ENCODE data around the gene GCNT2.

DNA sequence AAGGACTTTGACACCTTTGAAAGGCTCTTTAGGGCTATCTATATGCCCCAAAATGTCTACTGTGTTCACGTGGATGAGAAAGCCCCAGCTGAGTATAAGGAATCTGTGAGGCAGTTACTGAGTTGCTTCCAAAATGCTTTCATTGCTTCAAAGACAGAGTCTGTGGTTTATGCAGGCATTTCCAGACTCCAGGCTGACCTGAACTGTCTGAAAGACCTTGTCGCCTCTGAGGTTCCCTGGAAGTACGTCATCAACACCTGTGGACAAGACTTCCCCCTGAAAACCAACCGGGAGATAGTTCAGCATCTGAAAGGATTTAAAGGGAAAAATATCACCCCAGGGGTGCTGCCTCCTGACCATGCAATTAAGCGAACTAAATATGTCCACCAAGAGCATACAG is 65.2 kb downstream of the GCNT2 start:
- TF ChIP-seq POLR2A (IDR thresholded peaks at IDR 0.05): no peak
- TF ChIP-seq, protein P1, sequence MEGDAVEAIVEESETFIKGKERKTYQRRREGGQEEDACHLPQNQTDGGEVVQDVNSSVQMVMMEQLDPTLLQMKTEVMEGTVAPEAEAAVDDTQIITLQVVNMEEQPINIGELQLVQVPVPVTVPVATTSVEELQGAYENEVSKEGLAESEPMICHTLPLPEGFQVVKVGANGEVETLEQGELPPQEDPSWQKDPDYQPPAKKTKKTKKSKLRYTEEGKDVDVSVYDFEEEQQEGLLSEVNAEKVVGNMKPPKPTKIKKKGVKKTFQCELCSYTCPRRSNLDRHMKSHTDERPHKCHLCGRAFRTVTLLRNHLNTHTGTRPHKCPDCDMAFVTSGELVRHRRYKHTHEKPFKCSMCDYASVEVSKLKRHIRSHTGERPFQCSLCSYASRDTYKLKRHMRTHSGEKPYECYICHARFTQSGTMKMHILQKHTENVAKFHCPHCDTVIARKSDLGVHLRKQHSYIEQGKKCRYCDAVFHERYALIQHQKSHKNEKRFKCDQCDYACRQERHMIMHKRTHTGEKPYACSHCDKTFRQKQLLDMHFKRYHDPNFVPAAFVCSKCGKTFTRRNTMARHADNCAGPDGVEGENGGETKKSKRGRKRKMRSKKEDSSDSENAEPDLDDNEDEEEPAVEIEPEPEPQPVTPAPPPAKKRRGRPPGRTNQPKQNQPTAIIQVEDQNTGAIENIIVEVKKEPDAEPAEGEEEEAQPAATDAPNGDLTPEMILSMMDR (IDR thresholded peaks at IDR 0.05 in 4 of 5, conservative IDR thresholded peaks at IDR 0.05 in 1 of 5): no peak

Measured in gastrocnemius medialis (tissue), 4 donors.